GM21786 (cell line): Measurements from ENCODE around the gene RPLP1.

Experiments
- ATAC-seq: cut with Tn5 transposase; IDR thresholded peaks from one replicate; pipeline ENCODE4 v1.9.1; 2021; ENCODE audit not compliant: unreplicated experiment

Gene RPLP1

DNA sequence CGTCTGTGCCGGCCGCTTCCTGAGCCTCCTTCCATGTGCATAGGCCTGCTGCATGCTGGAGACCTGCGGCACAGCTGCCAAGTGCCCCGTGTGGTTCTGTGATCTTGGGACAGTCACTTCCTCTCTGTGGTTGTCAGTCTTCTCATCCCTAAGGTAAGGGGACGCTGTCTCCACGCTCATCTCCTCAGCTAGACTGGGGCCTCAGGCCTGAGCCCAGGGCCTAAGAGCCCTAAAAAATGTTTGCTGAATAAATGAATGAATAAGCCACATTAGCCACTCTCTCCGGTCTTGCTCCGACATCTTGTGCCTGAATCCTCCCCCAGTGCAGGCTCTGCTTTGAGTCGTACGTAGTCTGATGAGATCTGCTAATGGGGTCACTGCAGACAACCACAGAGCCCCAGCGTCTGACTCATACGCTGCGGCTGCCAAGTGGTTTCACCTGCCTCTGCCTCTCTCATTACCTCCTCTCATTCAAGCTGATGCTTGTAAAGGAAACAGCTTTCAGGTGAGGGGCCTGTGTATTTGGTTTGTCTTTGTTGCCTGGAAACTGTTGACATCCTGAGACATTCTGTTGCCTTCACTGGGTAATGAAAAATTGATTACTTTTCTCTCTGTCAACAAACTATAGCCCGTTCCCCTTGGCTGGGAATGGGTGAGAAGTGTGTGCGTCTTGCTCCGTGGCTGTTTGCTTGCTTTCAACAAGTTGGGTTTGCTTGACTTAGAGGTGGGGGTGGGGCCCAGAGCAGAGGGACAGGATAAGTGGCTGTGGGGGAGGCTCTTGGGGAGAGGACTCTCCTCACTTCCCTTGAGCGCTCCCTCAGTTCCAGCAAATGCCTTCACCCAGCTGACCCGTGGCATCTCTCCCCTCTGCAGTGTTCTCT lies 15.9 kb downstream of the RPLP1 start:
- peak; percentile 54 for ATAC-seq

- no peak for ATAC-seq
Observed at GRCh38 chr15:69469467-69470201, 17.0 kb downstream of the RPLP1 start.

- ATAC-seq: no peak
Observed at GRCh38 chr15:69472046-69472445, 19.4 kb downstream of the RPLP1 start.

DNA sequence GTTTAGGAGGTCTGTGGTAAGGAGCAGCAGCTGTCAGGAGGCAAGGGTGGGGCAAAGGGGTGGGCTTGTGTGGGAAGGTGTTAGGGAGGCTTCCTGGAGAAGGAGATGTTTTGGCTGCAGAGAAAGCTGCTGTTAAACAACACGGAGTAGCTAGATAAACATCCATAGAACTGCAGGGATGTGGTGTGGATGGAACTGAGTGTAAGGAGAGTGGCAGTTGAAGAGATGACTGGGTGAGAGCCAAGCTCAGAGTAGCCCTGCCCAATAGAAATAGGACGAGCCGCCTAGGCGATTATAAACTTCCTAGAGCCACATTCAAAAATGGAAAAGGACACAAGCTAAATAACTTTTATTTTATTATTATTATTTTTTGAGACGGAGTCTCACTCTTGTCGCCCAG lies 19.9 kb downstream of the RPLP1 start:
- ATAC-seq: no peak

DNA sequence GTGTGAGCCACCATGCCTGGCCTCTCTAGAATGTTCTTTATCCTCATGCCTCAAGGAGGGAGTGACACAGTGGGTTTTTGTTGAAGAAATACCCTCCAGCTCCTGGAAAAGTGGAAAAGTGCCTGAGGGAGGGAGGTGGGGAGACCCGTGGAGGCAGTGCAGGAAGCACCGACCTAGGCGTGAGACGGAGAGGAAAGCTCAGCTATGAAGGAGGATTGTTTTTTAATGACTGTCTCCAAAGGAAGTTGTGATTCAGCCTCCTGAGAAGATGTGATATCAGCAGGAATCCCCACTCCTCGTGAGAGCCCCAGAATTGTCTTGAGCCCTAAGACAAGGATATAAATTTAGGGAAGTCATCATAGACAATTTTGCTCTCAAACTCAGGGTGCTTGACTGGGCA lies 21.7 kb downstream of the RPLP1 start:
- no peak for ATAC-seq

GRCh38 chr15:69474846-69475455 lies 22.3 kb downstream of the RPLP1 start:
- no peak for ATAC-seq

DNA sequence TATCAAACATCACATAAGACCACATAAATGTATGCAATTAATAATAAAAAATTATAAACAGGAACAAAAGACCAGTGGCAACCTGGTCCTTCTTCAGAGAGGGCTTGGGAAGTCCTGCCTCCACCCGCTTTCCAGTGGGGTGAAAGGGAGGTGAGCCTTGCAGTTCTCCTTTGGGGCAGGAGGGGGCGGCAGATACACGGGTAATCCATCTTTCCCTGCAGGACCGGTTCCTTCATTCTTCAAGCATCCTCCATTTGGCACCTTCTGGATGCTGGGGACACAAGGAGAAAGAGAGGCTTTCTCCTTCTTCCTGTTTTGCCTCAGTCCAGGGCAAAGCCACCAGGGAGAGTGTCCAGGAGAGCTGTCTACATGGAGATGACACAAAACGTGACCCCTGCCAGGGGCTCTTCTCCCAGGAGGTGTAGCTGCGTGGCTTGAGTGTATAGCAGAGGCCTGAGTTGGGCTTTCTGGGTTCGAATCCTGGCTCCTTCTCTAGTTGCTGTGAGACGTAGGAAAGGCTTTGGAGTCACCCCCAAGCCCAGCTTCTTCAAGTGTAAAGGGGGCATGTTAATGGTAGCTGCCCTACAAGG lies 23.2 kb downstream of the RPLP1 start:
- no peak for ATAC-seq

DNA sequence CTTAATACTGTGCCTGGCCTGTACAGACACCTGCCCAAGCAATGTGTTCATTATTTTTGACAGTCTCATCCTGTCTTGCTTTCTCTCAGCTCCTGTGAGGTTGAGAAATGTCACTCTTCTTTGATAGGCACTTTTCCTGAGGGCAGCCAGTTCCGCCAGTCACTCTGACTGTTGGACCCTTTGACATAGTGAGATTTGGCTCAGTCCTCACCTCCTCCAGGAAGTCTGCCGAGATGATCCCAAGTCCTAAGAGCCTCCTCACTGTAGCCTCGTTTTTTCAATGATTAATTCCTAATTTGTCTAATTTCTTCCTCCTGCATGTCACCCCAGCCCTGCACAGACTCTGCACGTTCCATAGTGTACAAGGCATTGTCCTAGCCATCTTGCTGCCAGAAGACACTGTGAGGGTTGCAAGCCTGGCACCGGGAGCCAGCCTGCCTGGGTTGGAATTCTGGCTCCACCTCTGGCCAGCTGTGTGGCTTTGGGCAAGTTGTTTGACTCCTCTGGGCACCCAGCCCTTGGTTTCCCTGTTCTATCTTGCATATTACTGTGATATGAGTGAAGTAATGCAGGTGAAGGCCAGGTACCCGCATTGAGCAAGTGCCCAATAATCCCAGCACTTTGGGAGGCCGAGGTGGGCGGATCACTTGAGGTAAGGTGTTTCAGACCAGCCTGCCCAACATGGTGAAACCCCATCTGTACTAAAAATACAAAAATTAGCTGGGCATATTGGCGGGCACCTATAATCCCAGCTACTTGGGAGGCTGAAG lies 24.3 kb downstream of the RPLP1 start:
- no peak for ATAC-seq

DNA sequence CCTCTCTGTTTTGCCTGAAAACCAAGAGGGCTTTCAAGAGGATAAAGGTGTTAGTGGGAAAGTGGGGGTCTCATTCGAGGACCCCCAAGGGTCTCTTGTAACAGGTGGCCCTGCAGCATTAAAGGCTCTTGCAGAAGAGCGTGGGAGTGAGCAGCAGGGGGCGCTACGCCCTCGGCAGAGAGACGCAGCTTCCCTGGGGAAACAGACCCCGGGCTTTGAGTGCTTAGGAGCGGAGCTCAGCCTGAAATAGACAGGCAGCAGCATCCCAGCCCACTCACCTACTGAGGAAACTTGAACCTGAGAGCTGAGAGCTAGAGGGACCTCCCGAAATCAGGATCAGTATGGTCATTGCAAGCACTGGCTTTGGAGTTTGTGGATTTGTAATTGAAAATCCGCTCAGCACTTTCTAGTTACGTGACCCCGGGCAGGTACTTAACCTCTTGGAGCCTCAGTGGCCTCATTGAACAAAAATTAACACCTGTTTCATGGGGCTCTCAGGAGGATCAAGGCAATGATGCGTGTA lies 25.7 kb downstream of the RPLP1 start:
- ATAC-seq: no peak

GRCh38 chr15:69479081-69479480 lies 26.5 kb downstream of the RPLP1 start:
- no peak for ATAC-seq

- ATAC-seq: no peak
Observed at GRCh38 chr15:69479971-69480370, 27.4 kb downstream of the RPLP1 start.

- ATAC-seq: no peak
Observed at GRCh38 chr15:69480932-69481331, 28.3 kb downstream of the RPLP1 start.

- ATAC-seq: no peak
Observed at GRCh38 chr15:69482686-69483256, 30.2 kb downstream of the RPLP1 start.

- no peak for ATAC-seq
Observed at GRCh38 chr15:69484837-69485236, 32.2 kb downstream of the RPLP1 start.

DNA sequence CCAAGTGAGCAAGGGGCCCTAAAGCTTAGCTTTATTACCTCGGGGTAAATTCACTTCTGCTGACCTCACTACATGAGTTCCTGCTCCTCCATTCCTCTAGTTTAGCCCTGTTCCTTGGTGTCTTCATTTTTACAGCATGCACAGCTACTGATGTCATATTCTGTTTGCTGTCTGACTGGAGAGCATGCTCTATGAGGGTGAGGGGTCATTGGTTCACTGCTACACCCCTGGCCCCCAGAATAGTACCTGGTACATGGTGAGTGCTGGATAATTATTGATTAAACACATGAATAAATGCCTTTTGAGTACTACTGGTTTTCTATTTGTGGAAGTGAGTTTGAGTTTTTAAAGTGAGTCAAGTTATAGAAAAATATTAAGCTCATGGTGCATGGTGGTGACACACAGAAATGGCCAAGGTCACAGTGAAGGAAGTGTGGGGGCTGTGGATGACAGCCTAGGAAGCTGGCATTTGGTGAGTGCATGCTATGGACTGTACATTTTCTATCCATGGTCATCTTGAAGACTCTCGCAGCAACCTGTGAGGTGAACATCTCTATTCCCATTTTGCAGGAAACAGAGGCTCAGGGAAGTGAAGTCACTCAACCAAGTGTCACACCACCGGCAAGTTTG lies 34.0 kb downstream of the RPLP1 start:
- ATAC-seq: no peak

DNA sequence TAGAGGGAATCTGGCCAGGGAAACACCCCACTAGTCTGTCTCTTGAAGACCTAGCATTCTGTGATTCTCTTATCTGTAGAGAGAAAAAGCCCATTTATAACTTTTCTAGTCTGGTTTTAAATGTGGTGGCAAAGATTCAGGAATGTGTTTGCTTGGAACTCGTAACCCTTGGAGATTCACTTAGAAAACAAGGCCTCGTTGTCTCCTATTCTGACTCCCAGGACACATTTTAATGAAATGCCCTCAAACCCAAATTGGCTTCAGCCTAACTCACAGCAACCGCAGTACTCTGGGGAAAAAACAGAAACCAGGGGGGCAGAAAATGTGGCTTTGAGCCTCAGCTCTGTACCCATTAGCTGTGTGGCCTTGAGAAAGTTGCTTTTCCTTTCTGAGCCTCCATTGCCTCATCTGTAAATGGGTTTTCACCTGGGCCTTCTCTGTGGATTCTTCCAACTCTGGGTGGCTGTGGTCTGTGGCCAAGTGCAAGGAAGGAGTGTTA lies 36.5 kb downstream of the RPLP1 start:
- no peak for ATAC-seq

GRCh38 chr15:69490356-69491037 lies 37.9 kb downstream of the RPLP1 start:
- ATAC-seq: no peak

- ATAC-seq: no peak
Observed at GRCh38 chr15:69491038-69491505, 38.5 kb downstream of the RPLP1 start.

DNA sequence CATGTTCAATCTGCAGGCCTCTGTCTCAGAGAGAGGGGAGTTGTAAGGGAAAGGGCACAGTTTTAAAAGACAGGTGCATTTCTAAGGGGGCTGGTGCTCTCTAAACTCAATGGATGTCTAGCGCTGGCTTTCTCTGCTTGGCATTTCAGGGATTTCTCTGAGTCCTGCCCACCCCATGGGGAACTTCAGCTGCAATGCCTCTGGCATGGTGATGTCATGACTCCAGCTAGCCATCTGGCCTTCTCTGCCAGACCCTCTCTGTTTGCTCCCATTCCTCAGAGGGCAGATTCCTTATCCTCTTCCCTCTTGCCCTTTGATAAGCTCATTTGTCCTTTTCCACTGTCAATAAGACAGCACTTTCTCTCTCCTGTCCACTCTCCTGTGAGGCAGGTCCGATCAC lies 40.8 kb downstream of the RPLP1 start:
- no peak for ATAC-seq
